Effector memory CD4-positive, alpha-beta T cell (primary cell): ENCODE data around the gene MED31.

Experiments
- DNase-seq, 3 donors: peaks; one replicate each; pipeline ENCODE4 v3.0.0-alpha.2; 2020
- H3K27ac ChIP-seq: 2 replicates; pipeline ENCODE4 v1.7.0; 2013; ENCODE audit warnings: mild to moderate bottlenecking, low read length, moderate library complexity; ENCODE audit not compliant: insufficient read depth, poor library complexity, severe bottlenecking
- H3K27me3 ChIP-seq: replicated peaks from 2 replicates; pipeline ENCODE4 v1.7.0; 2013; ENCODE audit warnings: mild to moderate bottlenecking, low read length; ENCODE audit not compliant: insufficient read depth, control insufficient read depth, poor library complexity, severe bottlenecking
- H3K36me3 ChIP-seq: 2 replicates; pipeline ENCODE4 v1.7.0; 2013; ENCODE audit warnings: mild to moderate bottlenecking, low read length, moderate library complexity; ENCODE audit not compliant: control insufficient read depth, insufficient read depth
- H3K4me1 ChIP-seq: 2 replicates; pipeline ENCODE4 v1.7.0; 2013; ENCODE audit warnings: low read length, mild to moderate bottlenecking; ENCODE audit not compliant: control insufficient read depth, insufficient read depth, poor library complexity, severe bottlenecking
- H3K4me3 ChIP-seq: 2 replicates; pipeline ENCODE4 v1.7.0; 2013; ENCODE audit warnings: low read length, low read depth, mild to moderate bottlenecking; ENCODE audit not compliant: insufficient read depth, poor library complexity, severe bottlenecking
- H3K9me3 ChIP-seq: 2 replicates; pipeline ENCODE4 v1.7.0; 2013; ENCODE audit warnings: mild to moderate bottlenecking, low read length, moderate library complexity; ENCODE audit not compliant: control insufficient read depth

MED31 gene

GRCh38 chr17:6677946-6678345 is 26.5 kb upstream of the MED31 start:
- H3K27me3 ChIP-seq: peaks cover 5% of the 10 kb centered on the region

GRCh38 chr17:6677158-6677831 is 25.9 kb upstream of the MED31 start:
- H3K27ac ChIP-seq: no peak overlapping the region
- no peaks in the 10 kb centered on the region for H3K36me3 ChIP-seq
- peaks cover 5% of the 10 kb centered on the region for H3K4me1 ChIP-seq
- no peak for DNase-seq
- H3K9me3 ChIP-seq: no peaks in the 10 kb centered on the region
- H3K27me3 ChIP-seq: peaks cover 5% of the 10 kb centered on the region
- H3K4me3 ChIP-seq: no peak overlapping the region

More at GRCh38 chr17:6677946-6678345, 26.5 kb upstream of the MED31 start:
- H3K9me3 ChIP-seq: no peaks in the 10 kb centered on the region
- H3K36me3 ChIP-seq: no peaks in the 10 kb centered on the region
- H3K4me1 ChIP-seq: peaks cover 5% of the 10 kb centered on the region
- H3K4me3 ChIP-seq: no peak overlapping the region
- no peak overlapping the region for H3K27ac ChIP-seq
- DNase-seq: no peak

- no peak for DNase-seq
- Histone ChIP-seq H3K27ac (no peak overlapping the region), H3K4me1 (peaks cover 5% of the 10 kb centered on the region), H3K36me3 (no peaks in the 10 kb centered on the region), H3K9me3 (no peaks in the 10 kb centered on the region), H3K4me3 (no peak overlapping the region), H3K27me3 (peaks cover 5% of the 10 kb centered on the region)
Observed at GRCh38 chr17:6676802-6677157, 25.4 kb upstream of the MED31 start.

GRCh38 chr17:6675201-6675825 is 23.9 kb upstream of the MED31 start:
- Histone ChIP-seq H3K27ac (no peak overlapping the region), H3K4me1 (peaks cover 5% of the 10 kb centered on the region), H3K27me3 (peaks cover under 1% of the 10 kb centered on the region), H3K9me3 (no peaks in the 10 kb centered on the region), H3K36me3 (no peaks in the 10 kb centered on the region), H3K4me3 (no peak overlapping the region)
- no peak for DNase-seq

GRCh38 chr17:6674586-6674985 is 23.2 kb upstream of the MED31 start:
- no peak overlapping the region for H3K27ac ChIP-seq
- H3K9me3 ChIP-seq: no peaks in the 10 kb centered on the region
- H3K27me3 ChIP-seq: no peaks in the 10 kb centered on the region
- H3K4me1 ChIP-seq: peaks cover 5% of the 10 kb centered on the region
- DNase-seq: no peak
- no peaks in the 10 kb centered on the region for H3K36me3 ChIP-seq
- H3K4me3 ChIP-seq: no peak overlapping the region

- H3K27ac ChIP-seq: no peak overlapping the region
- H3K27me3 ChIP-seq: no peaks in the 10 kb centered on the region
Observed at GRCh38 chr17:6671431-6671830, 20.0 kb upstream of the MED31 start.

GRCh38 chr17:6670999-6671398 is 19.6 kb upstream of the MED31 start:
- no peak for DNase-seq
- no peaks in the 10 kb centered on the region for H3K27me3 ChIP-seq
- H3K9me3 ChIP-seq: no peaks in the 10 kb centered on the region
- H3K4me1 ChIP-seq: no peaks in the 10 kb centered on the region
- no peak overlapping the region for H3K27ac ChIP-seq
- no peak overlapping the region for H3K4me3 ChIP-seq
- no peaks in the 10 kb centered on the region for H3K36me3 ChIP-seq

More at GRCh38 chr17:6671431-6671830, 20.0 kb upstream of the MED31 start:
- no peak for DNase-seq
- H3K4me3 ChIP-seq: no peak overlapping the region
- H3K4me1 ChIP-seq: no peaks in the 10 kb centered on the region
- no peaks in the 10 kb centered on the region for H3K9me3 ChIP-seq
- H3K36me3 ChIP-seq: no peaks in the 10 kb centered on the region

- no peak overlapping the region for H3K4me3 ChIP-seq
- no peak for DNase-seq
- no peak overlapping the region for H3K27ac ChIP-seq
- no peaks in the 10 kb centered on the region for H3K27me3 ChIP-seq
- no peaks in the 10 kb centered on the region for H3K9me3 ChIP-seq
- H3K4me1 ChIP-seq: no peaks in the 10 kb centered on the region
- no peaks in the 10 kb centered on the region for H3K36me3 ChIP-seq
Observed at GRCh38 chr17:6670571-6670970, 19.2 kb upstream of the MED31 start.

- no peak overlapping the region for H3K4me3 ChIP-seq
- DNase-seq: no peak
- H3K36me3 ChIP-seq: no peaks in the 10 kb centered on the region
- no peaks in the 10 kb centered on the region for H3K4me1 ChIP-seq
- H3K9me3 ChIP-seq: no peaks in the 10 kb centered on the region
- H3K27ac ChIP-seq: no peak overlapping the region
- no peaks in the 10 kb centered on the region for H3K27me3 ChIP-seq
Observed at GRCh38 chr17:6669479-6670212, 18.2 kb upstream of the MED31 start.
